Type B pancreatic cell (in vitro differentiated cells): ENCODE data around the gene AKR7A2. TPM values are rescaled to one million over a fixed set of nuclear protein-coding genes. Genes with fewer than 3 reads are reported as not detected.
"Not testable (repeated sequence)": the region's sequence is repeated elsewhere in the genome, so short reads cannot be mapped to it uniquely, and the experiment has no call there.

Experiments
- DNase-seq: peaks from one replicate; pipeline ENCODE4 v3.0.0; 2021; ENCODE audit warnings: mixed read lengths; ENCODE audit not compliant: unreplicated experiment; ENCODE audit errors: extremely low spot score
- H3K27ac Mint-ChIP-seq: 2 replicates; pipeline ENCODE4 v1.8.0; 2021; ENCODE audit warnings: mild to moderate bottlenecking, mixed read lengths
- H3K27me3 Mint-ChIP-seq: 2 replicates; pipeline ENCODE4 v1.8.0; 2021; ENCODE audit warnings: mixed read lengths
- H3K36me3 Mint-ChIP-seq: 2 replicates; pipeline ENCODE4 v1.8.0; 2021; ENCODE audit warnings: mixed read lengths
- H3K4me1 Mint-ChIP-seq: one replicate; pipeline ENCODE4 v1.8.0; 2021; ENCODE audit warnings: mixed read lengths; ENCODE audit not compliant: unreplicated experiment
- H3K4me3 Mint-ChIP-seq: 2 replicates; pipeline ENCODE4 v1.8.0; 2021; ENCODE audit warnings: mild to moderate bottlenecking, mixed read lengths
- H3K9me3 Mint-ChIP-seq: 2 replicates; pipeline ENCODE4 v1.8.0; 2021; ENCODE audit warnings: mixed read lengths
- CTCF ChIP-seq: fragments of 200-600 bp; sonication (generic); conservative IDR thresholded peaks from 2 replicates; pipeline ENCODE4 v1.5.0; 2021; ENCODE audit warnings: antibody characterized with exemption, mild to moderate bottlenecking
- total RNA-seq: library from RNA; stranded (reverse); gene quantifications from 2 replicates; pipeline ENCODE4 v1.2.1, GENCODE V29; 2021; ENCODE audit warnings: low replicate concordance

Gene AKR7A2
- total RNA-seq, 1 donor from 2014 or later: 75.2 TPM

- H3K27me3 Mint-ChIP-seq: no peaks in the 10 kb centered on the region
- H3K4me1 Mint-ChIP-seq: peaks cover 20% of the 10 kb centered on the region
- peak overlapping the region; percentile 71 for H3K4me3 Mint-ChIP-seq
- no peak for TF ChIP-seq CTCF
- H3K9me3 Mint-ChIP-seq: no peaks in the 10 kb centered on the region
- DNase-seq: no peak
- no peak overlapping the region for H3K27ac Mint-ChIP-seq
- H3K36me3 Mint-ChIP-seq: peaks cover 29% of the 10 kb centered on the region
These were observed 3.4 kb downstream of the AKR7A2 start for GRCh38 chr1:19308509-19308907.

- peak overlapping the region; percentile 27 for H3K4me3 Mint-ChIP-seq
These were observed 4.0 kb downstream of the AKR7A2 start for GRCh38 chr1:19307794-19308508.

GRCh38 chr1:19306941-19307340 is 5.0 kb downstream of the AKR7A2 start:
- Mint-ChIP-seq H3K9me3 (no peaks in the 10 kb centered on the region), H3K27ac (no peak overlapping the region), H3K4me3 (no peak overlapping the region), H3K4me1 (peaks cover 13% of the 10 kb centered on the region), H3K27me3 (no peaks in the 10 kb centered on the region), H3K36me3 (peaks cover 32% of the 10 kb centered on the region)
- no peak for TF ChIP-seq CTCF
- DNase-seq: no peak

More at GRCh38 chr1:19307794-19308508, 4.0 kb downstream of the AKR7A2 start:
- H3K4me1 Mint-ChIP-seq: peaks cover 14% of the 10 kb centered on the region
- no peak overlapping the region for H3K27ac Mint-ChIP-seq
- no peaks in the 10 kb centered on the region for H3K27me3 Mint-ChIP-seq
- H3K9me3 Mint-ChIP-seq: no peaks in the 10 kb centered on the region
- TF ChIP-seq CTCF: no peak
- peaks cover 32% of the 10 kb centered on the region for H3K36me3 Mint-ChIP-seq
- no peak for DNase-seq

GRCh38 chr1:19305880-19306279 is 6.1 kb downstream of the AKR7A2 start:
- H3K27ac Mint-ChIP-seq: no peak overlapping the region
- no peak overlapping the region for H3K4me3 Mint-ChIP-seq
- peaks cover 9% of the 10 kb centered on the region for H3K4me1 Mint-ChIP-seq
- no peaks in the 10 kb centered on the region for H3K9me3 Mint-ChIP-seq
- no peak for TF ChIP-seq CTCF
- no peaks in the 10 kb centered on the region for H3K27me3 Mint-ChIP-seq
- no peak for DNase-seq
- peaks cover 32% of the 10 kb centered on the region for H3K36me3 Mint-ChIP-seq

GRCh38 chr1:19304081-19304480 is 7.9 kb downstream of the AKR7A2 start:
- H3K36me3 Mint-ChIP-seq: peaks cover 39% of the 10 kb centered on the region
- DNase-seq, H3K4me1 Mint-ChIP-seq, H3K27me3 Mint-ChIP-seq, H3K27ac Mint-ChIP-seq, H3K9me3 Mint-ChIP-seq, H3K4me3 Mint-ChIP-seq: not testable (repeated sequence)

- H3K9me3 Mint-ChIP-seq: peaks cover 11% of the 10 kb centered on the region
- TF ChIP-seq CTCF: no peak
- H3K27ac Mint-ChIP-seq: no peak overlapping the region
- peaks cover 32% of the 10 kb centered on the region for H3K36me3 Mint-ChIP-seq
- no peaks in the 10 kb centered on the region for H3K4me1 Mint-ChIP-seq
- no peaks in the 10 kb centered on the region for H3K27me3 Mint-ChIP-seq
- no peak overlapping the region for H3K4me3 Mint-ChIP-seq
- no peak for DNase-seq
These were observed 11.7 kb downstream of the AKR7A2 start for GRCh38 chr1:19300211-19300610.
